ENCODE data around the gene SPACA7. TPM values are rescaled to one million over a fixed set of nuclear protein-coding genes. Genes with fewer than 3 reads are reported as not detected.

The SPACA7 gene
- total and polyA plus RNA-seq, 2 of the 13 experiments (the other 11 are each of a cell fraction or from before 2014, with no cell fraction given) = not detected

GRCh38 chr13:112474869-112475268 lies 98.7 kb downstream of the SPACA7 start (continued):
- TF ChIP-seq ZNF646 (CRISPR knock-in tag; IDR thresholded peaks at IDR 0.05) (no peak), ZNF562 (CRISPR knock-in tag; IDR thresholded peaks at IDR 0.05; ENCODE audit: borderline replicate concordance) (no peak), SMARCC2 (IDR thresholded peaks at IDR 0.05) (no peak), ZBTB44 (CRISPR knock-in tag; IDR thresholded peaks at IDR 0.05) (no peak), CEBPB (IDR thresholded peaks at IDR 0.05; ENCODE audit: borderline replicate concordance, low read depth, low read length) (no peak)

- DNase-seq (ENCODE audit: low spot score) (no peak), FAIRE-seq (no peak), ATAC-seq (no peak)
- H3K9ac ChIP-seq (ENCODE audit: insufficient read depth, low read depth, low read length) = no peak overlapping the region
- ChIA-PET POLR2A (no interaction called here), CTCF (ENCODE audit: low intra/inter-chr PET ratio, low total read pairs) (no interaction called here)
- no peaks in the 10 kb centered on the region for H4K20me1 ChIP-seq (ENCODE audit: insufficient read depth, low read length)
- H3K27ac ChIP-seq (ENCODE audit: extremely low read length, insufficient read depth, low read length) = no peak overlapping the region
- H3K36me3 ChIP-seq (replicated peaks in 1 of 2; ENCODE audit: control insufficient read depth in 1 of 2, insufficient read depth in 2 of 2, low read length in 2 of 2) = no peaks in the 10 kb centered on the region
- no peaks in the 10 kb centered on the region for H3K79me2 ChIP-seq (ENCODE audit: insufficient read depth, low read length)
- no peak overlapping the region for H2AFZ ChIP-seq (ENCODE audit: low read length)
- H3K4me3 ChIP-seq (replicated peaks in 1 of 3; ENCODE audit: insufficient read depth in 1 of 3, low read depth in 2 of 3, low read length in 3 of 3) = no peak overlapping the region
- BruUV-seq (replicated peaks) = no TSS peak
- intact Hi-C loops (cut with micrococcal nuclease; ENCODE audit: unreplicated experiment) (no loop called here), in situ Hi-C loops (cut with HindIII; ENCODE audit: extremely low pct_ligation_motif_present, low pct_unique_long_range_greater_than_20kb) (no loop called here)
- H3K4me1 ChIP-seq (ENCODE audit: insufficient read depth, low read length) = peaks cover 8% of the 10 kb centered on the region
- 89% methylated on average over 1 of the region's 1 CpG for WGBS (ENCODE audit: low lambda C conversion rate)
- H3K9me3 ChIP-seq (ENCODE audit: low read length) = no peaks in the 10 kb centered on the region
- no peaks in the 10 kb centered on the region for H3K27me3 ChIP-seq (ENCODE audit: control insufficient read depth in 1 of 2, insufficient read depth in 2 of 2, low read length in 2 of 2)
- H3K4me2 ChIP-seq (ENCODE audit: low read depth, low read length) = no peak overlapping the region
- TF ChIP-seq, protein P1, sequence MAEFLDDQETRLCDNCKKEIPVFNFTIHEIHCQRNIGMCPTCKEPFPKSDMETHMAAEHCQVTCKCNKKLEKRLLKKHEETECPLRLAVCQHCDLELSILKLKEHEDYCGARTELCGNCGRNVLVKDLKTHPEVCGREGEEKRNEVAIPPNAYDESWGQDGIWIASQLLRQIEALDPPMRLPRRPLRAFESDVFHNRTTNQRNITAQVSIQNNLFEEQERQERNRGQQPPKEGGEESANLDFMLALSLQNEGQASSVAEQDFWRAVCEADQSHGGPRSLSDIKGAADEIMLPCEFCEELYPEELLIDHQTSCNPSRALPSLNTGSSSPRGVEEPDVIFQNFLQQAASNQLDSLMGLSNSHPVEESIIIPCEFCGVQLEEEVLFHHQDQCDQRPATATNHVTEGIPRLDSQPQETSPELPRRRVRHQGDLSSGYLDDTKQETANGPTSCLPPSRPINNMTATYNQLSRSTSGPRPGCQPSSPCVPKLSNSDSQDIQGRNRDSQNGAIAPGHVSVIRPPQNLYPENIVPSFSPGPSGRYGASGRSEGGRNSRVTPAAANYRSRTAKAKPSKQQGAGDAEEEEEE (CRISPR knock-in tag; IDR thresholded peaks at IDR 0.05; ENCODE audit: borderline replicate concordance) = no peak
- TF ChIP-seq ZNF34 (CRISPR knock-in tag; IDR thresholded peaks at IDR 0.05; ENCODE audit: borderline replicate concordance) = no peak
- TF ChIP-seq, protein P2, sequence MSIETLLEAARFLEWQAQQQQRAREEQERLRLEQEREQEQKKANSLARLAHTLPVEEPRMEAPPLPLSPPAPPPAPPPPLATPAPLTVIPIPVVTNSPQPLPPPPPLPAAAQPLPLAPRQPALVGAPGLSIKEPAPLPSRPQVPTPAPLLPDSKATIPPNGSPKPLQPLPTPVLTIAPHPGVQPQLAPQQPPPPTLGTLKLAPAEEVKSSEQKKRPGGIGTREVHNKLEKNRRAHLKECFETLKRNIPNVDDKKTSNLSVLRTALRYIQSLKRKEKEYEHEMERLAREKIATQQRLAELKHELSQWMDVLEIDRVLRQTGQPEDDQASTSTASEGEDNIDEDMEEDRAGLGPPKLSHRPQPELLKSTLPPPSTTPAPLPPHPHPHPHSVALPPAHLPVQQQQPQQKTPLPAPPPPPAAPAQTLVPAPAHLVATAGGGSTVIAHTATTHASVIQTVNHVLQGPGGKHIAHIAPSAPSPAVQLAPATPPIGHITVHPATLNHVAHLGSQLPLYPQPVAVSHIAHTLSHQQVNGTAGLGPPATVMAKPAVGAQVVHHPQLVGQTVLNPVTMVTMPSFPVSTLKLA (IDR thresholded peaks at IDR 0.05) = no peak
Observed at GRCh38 chr13:112475889-112476288, 99.7 kb downstream of the SPACA7 start.

Data from HepG2 (cell line).